ENCODE data around the gene PLOD1.
"Not testable (repeated sequence)": the region's sequence is repeated elsewhere in the genome, so short reads cannot be mapped to it uniquely, and the experiment has no call there.

PLOD1 gene

GRCh38 chr1:11930571-11931445, 3.7 kb upstream of the PLOD1 start:
- no peak for TF ChIP-seq CTCF (IDR thresholded peaks at IDR 0.05; ENCODE audit: low read length, missing control alignments)
- no peak overlapping the region for H3K4me3 ChIP-seq (replicated peaks; ENCODE audit: low read depth, low read length)
- peak; percentile 91 for DNase-seq (ENCODE audit: low read depth)

- no peak overlapping the region for H3K4me3 ChIP-seq (replicated peaks; ENCODE audit: low read depth, low read length)
- TF ChIP-seq CTCF (IDR thresholded peaks at IDR 0.05; ENCODE audit: low read length, missing control alignments) = no peak
- DNase-seq (ENCODE audit: low read depth) = no peak
Measured at GRCh38 chr1:11931845-11932244, 2.7 kb upstream of the PLOD1 start.

GRCh38 chr1:11935057-11935412, 518 bp downstream of the PLOD1 start:
- TF ChIP-seq CTCF (IDR thresholded peaks at IDR 0.05; ENCODE audit: low read length, missing control alignments) = no peak
- DNase-seq (ENCODE audit: low read depth) = no peak
- H3K4me3 ChIP-seq (replicated peaks; ENCODE audit: low read depth, low read length) = peak overlapping the region; percentile 76

GRCh38 chr1:11935733-11936132, 1.2 kb downstream of the PLOD1 start:
- peak overlapping the region; percentile 76 for H3K4me3 ChIP-seq (replicated peaks; ENCODE audit: low read depth, low read length)
- not testable (repeated sequence) for DNase-seq (ENCODE audit: low read depth)

- H3K4me3 ChIP-seq (replicated peaks; ENCODE audit: low read depth, low read length) = no peak overlapping the region
Measured at GRCh38 chr1:11938722-11939526, 4.4 kb downstream of the PLOD1 start.

GRCh38 chr1:11939794-11940193, 5.3 kb downstream of the PLOD1 start:
- H3K4me3 ChIP-seq (replicated peaks; ENCODE audit: low read depth, low read length); DNase-seq (ENCODE audit: low read depth): not testable (repeated sequence)

More at GRCh38 chr1:11938722-11939526, 4.4 kb downstream of the PLOD1 start:
- no peak for TF ChIP-seq CTCF (IDR thresholded peaks at IDR 0.05; ENCODE audit: low read length, missing control alignments)
- peak; percentile 13 for DNase-seq (ENCODE audit: low read depth)

GRCh38 chr1:11940260-11940921, 5.9 kb downstream of the PLOD1 start:
- H3K4me3 ChIP-seq (replicated peaks; ENCODE audit: low read depth, low read length) = no peak overlapping the region
- no peak for TF ChIP-seq CTCF (IDR thresholded peaks at IDR 0.05; ENCODE audit: low read length, missing control alignments)

More at GRCh38 chr1:11940260-11940921, 5.9 kb downstream of the PLOD1 start:
- peak; percentile 31 for DNase-seq (ENCODE audit: low read depth)
